Measurements from ENCODE around the gene BEAN1.
A peak's percentile ranks its signal among the peaks of the same experiment; 100 is the strongest.

DNA sequence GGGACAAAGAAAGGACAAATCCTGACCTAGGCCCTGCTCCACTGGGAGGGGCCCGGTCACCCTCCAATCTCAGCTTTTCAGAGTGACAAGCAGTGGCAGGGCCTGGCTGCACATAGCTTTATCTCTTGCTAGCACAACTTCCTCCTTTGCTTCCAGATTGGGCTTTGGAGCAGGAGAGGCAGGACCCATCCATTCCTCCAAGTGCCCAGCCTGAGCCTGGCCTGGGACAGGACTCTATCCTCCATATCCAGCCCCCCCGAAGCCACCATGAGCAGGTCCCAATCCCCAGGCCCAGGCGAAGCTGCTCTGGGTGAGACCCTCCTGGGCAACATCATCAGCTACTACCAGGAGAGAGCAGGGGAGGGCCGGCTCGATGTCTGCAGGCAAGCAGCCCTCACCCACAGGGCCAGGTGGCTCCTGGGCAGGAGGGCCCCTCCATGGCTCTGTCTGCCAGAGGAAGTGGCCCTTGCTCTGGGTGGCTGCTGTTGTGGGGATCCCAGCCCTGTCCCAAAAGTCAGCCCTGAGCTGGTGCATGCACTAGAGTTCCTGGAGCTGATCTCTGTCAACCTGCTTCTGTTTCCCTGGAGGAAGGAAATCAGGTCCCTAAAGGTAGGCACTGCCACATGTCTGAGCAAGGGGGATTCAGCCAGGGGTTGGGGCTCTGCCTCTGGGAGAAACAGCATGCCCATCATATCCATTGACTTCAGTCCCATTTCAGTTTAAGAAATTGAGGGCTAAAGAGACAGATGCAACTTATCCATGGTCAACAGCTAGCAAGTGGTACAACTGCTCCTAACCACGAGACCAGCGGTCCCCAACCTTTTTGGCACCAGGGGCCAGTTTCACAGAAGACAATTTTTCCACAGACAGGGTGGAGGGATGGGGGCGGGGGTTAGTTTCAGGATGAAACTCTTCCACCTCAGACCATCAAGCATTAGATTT is 64.0 kb downstream of the BEAN1 start:
- TF ChIP-seq POLR2AphosphoS5 (IDR thresholded peaks at IDR 0.05) (peak in 2 of 3 donors; percentile 21 to 33), POLR2A (IDR thresholded peaks at IDR 0.05) (no peak)

Measured in spleen (tissue), 3 donors.